Activated naive CD4-positive, alpha-beta T cell (primary cell): Measurements from ENCODE around the gene ATP6V0E1.

Experiments
- DNase-seq, 4 experiments: peaks; one replicate each; lab custom pipeline; 2025; lab: John Stamatoyannopoulos, UW

The ATP6V0E1 gene

DNA sequence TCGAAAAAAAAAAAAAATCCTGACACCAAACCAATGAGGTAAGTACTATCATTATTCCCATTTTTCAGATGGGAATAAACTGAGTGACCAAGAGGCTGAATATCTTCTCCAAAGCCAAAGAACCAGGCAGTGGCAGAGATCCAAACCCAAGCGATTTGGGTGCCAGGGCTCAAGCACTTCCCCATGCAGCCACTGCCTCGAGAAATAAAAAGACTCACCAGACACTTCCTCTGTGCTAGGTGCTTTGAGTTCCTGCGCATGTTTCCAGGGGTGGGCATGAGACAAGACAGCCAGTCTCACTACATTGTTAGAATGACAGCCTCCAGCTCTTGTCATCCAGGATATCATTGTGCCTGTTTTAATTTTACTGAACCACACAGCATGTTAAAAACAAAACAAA is 26.6 kb upstream of the ATP6V0E1 start:
- DNase-seq, result no peak

DNA sequence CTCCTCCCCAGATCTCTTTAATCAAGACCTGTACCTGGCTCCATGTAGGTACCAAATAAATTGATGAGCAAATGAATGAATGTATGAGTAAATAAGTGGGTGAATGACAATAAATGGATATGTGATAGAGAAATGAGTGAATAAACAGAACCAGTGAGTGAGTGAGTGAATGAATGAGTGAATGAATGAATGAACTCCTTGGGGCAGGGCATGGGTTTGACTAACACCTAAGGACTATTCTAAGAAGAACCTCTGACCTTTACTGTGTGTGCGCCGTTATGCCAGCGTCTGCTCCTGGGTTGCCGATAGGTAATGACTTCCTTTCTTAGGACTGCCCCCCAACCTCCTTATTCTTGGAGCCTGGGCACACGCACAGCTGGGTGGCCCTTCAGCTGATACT is 26.1 kb upstream of the ATP6V0E1 start:
- DNase-seq, result no peak

DNA sequence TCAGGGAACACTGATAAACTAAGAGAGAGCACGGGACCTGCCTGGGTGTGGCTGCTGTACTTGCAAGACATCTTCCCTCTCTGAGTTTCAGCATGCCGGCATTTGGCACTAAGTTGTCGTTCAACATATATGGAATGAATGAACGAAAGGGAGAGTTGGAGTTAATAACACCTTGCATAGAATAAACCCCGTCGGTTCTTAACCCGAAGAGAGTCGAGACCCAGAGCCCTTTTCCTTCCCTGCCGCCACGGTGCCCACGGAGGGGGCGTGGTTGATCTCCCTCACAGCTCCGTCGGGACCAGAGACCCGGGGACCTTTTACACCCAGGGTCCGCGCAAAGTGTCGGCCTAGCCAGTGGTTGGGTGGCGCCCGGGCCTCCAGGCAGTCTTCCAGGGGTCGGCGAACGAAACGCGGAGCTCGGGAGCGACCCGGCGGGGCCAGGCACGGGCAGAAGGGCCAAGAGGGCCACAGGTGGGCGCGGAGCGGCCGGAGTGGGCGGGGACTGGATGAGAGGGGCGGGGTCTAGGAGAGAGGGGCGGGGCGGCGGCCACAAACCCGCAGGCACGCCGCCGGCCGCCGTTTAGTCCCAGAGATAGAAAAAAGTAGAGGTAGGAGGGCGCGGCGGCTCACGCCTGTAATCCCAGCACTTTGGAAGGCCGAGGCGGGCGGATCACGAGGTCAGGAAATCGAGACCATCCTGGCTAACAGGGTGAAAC is 25.1 kb upstream of the ATP6V0E1 start:
- DNase-seq, result peak; percentile 21 to 53 (median 49)

DNA sequence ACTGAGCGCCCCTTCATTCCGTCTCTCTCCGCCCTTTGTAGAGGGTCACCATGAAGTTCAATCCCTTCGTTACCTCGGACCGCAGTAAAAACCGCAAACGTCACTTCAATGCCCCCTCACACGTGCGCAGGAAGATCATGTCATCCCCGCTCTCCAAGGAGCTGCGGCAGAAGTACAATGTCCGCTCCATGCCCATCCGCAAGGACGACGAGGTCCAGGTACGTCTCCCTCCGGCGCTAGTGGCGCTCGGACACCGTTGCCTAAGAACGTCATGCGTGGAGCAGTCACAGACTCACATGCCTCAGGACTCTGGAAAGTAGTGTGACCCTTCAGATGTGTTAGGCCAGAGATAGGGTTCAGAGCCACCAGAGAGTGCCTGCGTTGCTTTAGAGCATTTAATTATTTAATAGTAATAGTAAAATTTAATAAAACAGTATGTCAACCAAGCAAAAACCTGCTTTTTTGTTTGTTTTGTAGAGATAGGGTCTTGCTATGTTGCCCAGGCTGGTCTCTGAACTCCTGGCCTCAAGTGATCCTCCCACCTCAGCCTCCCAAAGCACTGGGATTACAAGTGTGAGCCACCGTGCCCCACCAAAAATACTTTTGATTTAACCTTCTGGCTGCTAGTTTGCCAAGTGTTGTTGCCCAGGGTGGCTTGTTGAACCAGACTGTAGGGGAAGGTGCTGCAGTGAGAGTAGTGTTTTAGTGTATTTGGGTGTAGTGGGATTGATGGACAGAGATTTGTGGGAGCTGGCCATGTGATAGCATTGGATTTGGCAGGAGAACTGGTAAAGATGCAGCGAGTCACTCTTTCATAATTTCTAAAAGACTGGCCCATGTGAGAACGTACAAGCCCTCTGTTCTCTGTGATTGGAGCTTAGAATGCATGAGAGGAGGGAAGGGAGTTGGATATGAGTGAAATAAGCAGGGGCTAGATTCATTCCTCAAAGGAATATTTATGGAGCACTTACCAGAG is 23.5 kb upstream of the ATP6V0E1 start:
- DNase-seq, result no peak

DNA sequence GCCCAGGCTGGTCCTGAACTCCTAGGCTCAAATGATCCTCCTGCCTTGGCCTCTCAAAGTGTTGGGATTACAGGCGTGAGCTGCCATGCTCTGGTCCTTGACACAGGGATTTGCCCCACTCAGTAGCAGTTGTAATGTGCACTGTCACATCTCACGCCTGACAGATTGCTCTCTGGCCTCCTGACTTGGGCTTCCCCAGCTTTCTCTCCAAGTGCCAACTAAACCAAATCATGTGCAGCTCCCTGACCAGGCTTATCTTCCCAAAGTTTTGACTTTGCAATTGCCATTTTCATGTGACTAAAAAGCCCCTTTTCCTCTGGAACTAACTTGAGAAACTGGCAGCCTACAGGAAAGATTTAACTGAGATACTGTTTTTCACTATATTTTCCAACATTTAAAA is 13.7 kb upstream of the ATP6V0E1 start:
- no peak for DNase-seq

DNA sequence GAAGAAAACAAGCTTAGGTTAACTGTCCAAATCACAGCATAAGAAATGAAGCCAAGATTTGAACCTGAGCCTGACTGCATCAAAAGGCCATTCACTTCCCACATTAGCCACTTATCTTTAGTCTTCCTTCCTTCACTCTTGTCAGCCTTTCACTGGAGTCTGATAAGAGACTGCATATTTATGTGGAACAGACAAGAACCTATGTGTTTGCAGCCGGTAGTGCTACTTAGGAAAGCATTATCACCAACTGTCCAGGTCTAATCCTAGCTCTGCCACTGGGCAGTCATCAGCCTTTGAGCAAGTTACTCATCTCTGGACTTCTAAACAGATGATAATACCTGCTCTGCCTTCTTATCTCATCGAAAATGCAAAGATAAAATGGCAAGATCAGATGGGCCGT is 12.1 kb upstream of the ATP6V0E1 start:
- no peak for DNase-seq

DNA sequence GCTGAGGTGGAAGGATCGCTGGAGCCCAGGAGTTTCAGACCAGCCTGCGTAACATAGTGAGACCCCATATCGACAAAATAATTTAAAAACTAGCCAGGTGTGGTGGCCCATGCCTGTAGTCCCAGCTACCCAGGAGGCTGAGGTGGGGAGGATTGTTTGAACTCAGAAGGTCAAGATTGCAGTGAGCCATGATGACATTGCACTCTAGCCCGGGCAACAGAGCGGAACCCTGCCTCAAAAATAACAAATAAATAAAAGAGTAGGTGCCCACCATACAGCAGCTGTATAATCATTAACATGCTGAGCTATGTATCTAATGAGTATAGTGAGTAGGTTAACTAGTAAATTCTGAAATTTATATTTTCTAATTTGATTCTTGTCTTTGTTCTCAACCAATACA is 11.0 kb upstream of the ATP6V0E1 start:
- no peak for DNase-seq

DNA sequence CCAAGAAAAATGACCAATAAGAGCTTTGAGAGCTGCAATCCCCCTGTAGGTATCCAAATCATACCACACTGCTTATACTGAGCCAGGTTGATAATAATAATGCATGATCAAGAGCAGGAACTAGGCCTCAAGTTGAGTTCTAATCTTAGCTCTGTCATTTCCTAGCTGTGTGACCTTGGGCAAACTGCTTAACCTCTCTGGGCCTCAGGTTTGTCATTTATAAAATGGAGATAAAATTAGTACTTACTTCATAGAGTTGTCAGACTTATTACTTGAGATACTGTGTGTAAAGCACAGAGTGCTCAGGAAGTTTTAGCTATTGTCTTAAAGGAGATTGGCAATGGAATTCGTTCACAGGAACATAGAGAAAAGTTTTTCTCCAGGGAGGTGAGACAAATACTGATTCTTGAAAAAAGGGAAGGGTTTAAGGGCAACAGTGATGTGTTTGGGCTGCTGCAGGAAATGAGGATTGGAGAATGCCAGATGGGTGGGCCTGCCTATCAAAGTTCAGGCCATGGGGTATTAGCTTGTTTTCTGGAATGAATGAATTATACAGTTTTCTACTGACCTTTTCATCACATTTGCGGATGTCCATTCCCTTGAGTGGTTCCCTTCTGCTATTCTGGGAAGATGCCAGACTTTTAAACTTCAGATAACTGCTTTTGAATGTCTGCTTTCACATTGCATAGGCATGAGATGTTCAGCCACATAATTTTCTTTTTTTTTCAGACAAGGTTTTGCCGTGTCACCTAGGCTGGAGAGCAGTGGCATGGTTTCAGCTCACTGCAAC is 10.2 kb upstream of the ATP6V0E1 start:
- no peak for DNase-seq

DNA sequence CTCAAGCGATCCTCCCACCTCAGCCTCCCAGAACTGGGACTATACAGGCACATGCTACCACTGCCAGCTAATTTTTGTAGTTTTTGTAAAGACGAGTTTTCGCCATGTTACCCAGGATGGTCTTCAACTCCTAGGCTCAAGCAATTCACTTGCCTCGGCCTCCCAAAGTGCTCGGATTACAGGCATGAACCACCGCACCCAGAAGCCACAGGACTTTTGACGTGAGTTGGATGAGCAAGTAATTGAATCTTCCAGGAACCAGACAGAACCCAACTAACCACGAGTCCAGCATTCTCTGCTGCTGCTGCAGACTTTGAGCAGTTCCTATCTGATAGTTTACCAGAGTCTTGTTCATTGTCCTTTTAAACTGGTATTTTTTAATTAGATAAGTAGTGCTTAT is 9.6 kb upstream of the ATP6V0E1 start:
- DNase-seq, result no peak

DNA sequence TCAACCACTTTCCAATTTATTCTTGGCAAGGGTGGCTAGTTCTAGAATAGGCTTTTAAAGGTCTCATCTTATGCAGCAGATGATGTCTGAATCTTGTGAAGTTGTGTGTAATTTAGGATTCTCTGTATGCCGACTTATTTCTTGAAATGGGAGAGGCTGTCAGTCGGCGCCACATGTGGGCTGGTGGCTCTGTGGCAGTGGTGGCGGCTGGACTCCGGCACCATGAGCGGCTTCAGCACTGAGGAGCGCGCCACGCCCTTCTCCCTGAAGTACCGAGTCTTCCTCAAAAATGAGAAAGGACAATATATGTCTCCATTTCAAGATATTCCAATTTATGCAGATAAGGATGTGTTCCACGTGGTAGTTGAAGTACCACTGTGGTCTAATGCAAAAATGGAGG is 8.3 kb upstream of the ATP6V0E1 start:
- no peak for DNase-seq

DNA sequence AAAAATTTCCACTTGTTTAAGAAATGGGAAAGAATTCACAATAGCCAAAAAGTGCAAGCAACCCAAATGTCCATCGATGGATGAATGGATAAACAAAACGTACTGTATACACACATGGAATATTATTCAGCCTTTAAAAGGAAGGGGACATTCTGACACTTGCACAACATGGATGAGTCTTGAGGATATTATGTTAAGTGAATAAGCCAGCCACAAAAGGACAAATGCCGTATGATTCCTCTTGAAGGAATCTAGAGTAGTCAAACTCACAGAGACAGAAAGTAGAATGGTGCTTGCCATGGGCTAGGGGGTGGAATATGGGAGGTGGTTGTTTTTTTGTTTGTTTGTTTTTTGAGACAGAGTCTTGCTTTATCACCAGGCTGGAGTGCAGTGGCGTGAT is 3.8 kb upstream of the ATP6V0E1 start:
- DNase-seq, result no peak

DNA sequence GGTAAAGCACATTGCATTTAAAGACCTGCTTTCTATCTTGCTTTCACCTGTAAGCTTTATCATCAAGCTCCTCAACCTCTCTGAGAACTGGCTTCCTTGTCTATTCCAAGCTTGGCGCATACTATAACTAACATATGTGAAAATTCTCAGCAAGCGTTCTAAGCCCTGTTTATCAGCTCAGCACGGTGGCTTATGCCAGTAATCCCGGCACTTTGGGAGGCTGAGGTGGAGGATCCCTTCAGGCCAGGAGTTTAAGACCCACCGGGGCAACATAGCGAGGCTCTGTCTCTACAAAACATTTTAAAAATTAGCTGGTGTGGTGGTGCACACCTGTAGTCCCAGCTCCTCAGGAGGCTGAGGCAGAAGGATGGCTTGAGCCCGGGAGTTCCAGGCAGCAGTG is 1.6 kb upstream of the ATP6V0E1 start:
- DNase-seq, result no peak

DNA sequence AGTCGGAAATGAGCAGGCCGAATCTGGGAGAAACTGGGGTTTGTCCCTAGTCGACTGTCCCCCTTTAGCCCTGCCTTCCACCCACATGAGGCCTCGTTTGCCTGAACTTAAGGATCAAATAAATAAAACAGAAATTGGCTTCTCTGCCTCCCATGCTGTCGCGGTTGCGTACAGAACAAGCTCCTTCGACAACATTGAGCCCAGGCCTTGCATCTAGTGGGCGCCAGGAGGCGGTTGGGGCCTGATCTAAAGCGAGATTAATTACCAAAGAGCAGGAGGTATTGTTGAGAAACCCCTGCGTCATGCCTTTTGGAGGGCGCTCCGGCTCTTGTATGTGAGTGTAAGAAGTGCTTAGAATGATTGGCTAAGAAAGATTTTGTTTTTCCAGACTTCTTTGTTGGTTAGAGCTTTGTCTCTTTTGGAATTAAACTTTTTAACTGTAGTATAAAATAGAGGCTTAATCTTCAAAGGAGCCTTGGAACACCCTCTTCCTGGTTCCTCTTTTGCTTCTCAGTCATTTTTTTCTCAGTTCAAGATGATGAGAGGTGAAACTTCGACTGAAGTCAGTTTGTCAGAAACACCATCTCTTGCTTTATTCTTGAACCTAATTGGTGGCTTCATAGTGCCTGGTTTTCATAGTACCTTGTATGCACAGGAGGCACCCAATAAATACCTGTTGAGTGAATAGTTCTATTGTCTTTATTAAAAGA is 828 bp downstream of the ATP6V0E1 start:
- DNase-seq, result peak; percentile 24 to 64 (median 34)

DNA sequence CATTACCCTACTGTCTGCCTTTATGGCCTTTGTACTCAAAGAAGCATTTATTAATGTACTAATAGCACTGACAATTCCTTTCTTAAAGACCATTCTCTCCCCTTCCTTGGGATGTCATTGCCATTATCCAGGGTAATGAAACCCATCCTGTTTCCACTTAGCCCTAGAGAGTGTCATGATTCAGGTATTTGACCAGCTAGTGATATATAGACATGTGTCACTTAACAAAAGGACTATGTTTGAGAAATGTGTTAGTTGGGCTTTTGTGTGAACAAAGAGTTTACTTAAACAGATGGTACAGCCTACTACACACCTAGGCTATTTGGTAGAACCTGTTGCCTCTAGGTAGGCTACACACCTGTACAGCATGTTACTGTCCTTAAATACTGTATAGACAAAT is 2.0 kb downstream of the ATP6V0E1 start:
- no peak for DNase-seq

DNA sequence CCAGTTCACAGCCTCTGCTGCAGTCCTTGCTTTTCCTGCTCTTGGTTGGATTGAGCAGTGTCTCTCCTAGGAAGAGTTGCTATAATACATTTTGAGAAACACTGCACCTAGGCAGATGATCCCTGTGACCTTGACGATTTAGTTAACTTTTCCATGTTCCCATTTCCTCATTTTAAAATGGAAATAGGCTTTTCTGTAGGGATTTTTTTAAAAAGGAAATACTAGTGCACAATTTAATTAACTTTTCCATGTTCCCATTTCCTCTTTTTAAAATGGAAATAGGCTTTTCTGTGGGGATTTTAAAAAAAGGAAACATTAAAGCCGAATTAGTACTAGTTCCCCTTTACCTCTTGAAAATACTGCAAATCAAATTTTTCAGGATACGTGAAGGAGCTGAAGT is 4.7 kb downstream of the ATP6V0E1 start:
- no peak for DNase-seq

DNA sequence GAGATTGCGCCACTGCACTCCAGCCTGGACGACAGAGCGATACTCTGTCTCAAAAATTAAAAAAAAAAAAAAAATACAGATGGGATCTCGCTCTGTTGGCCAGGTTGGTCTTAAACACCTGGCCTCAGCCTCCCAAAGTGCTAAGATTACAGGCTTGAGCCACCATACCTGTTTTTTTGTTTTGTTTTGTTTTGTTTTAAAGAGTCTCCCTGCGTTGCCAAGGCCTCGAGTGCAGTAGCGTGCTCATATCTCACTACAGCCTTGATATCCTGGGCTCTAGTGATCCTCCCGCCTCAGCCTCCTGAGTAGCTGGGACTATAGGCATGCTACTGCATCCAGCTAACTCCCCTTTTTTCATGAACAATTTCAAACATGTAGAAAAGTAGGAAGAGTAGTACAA is 7.2 kb downstream of the ATP6V0E1 start:
- no peak for DNase-seq

DNA sequence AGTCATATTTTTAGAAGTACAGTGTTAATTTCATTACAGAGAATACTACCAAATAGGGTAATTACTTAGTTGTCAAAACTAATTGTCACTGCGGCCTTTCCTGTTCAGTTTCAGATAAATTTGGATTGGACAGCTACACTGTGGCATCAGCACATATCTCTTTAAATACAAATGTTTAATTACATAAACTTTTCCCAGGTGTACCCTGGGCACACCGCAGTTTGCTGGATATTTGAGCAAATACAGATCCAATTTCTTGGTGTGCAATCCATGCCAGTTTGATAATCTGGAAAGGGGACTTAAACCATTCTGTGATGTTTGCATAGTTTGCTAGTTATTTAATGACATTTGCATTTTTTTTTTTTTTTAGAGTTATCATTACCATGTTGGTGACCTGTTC is 10.8 kb downstream of the ATP6V0E1 start:
- no peak for DNase-seq

DNA sequence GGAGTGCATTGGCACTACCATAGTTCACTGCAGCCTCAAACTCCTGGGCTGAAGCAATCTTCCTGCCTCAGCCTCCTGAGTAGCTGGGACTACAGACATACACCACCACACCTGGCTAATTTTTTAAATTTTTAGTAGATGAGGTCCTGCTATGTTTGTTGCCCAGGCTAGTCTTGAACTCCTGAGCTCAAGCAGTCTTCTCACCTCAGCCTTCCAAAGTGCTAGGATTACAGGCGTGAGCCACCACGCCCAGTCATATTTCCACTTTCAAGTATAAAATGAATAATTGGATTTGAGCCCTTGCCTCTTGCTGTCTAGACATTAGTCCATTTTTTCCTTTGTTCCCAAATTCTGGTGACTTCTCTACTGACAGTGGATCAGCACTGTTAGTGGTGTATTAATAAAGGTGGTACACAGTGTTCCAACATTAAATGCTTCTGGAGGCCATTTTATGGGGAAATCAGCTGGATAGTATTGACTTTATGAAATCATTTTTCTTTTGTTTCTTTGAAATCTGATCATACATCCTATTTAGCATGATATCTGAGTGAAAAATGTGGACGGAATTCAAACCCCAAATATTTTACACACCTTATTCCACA is 15.9 kb downstream of the ATP6V0E1 start:
- DNase-seq, result no peak

DNA sequence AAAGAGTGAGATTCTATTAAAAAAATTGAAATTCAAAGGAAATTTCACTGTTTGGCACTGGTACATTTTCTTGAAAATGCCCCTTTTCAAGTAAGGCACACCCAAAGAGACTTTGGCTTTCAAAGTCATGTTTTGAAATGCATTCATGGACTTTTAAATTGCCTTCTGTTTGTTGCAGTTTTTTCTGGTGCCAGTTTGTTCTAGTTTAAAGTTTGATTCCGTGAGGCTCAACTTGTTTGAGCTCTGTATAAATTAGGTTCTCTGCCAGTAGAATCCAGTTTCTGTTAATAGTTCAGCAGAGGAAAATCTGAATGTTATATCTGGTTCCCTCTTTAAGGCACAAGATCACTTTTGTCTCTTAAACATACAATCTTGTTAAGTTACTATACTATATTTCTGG is 16.4 kb downstream of the ATP6V0E1 start:
- DNase-seq, result no peak

DNA sequence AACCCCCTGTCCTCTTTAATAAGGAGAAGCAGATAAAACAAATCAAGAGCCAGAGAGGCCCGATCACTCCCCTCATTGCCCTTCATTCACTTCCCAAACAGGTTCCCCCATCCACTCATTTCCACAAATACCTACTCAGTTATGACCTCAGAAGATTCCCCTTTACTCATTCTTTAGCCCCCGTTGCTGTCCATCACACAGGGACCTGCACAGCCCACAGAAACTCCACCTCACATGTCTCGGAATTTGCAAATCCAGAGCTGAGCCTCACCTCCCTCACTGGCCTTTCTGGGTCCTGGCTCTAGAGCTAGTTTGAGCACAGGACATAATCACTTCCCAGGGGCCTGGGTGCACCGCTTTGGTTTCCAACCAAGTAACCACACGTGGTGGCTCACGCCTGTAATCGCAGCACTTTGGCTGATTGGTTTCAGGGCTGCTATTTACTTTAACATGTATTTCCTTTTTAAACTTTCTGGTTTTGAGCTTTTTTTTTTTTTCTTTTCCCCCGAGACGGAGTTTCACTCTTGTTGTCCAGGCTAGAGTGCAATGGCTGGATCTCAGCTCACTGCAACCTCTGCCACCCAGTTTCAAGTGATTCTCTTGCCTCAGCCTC is 17.8 kb downstream of the ATP6V0E1 start:
- no peak for DNase-seq

DNA sequence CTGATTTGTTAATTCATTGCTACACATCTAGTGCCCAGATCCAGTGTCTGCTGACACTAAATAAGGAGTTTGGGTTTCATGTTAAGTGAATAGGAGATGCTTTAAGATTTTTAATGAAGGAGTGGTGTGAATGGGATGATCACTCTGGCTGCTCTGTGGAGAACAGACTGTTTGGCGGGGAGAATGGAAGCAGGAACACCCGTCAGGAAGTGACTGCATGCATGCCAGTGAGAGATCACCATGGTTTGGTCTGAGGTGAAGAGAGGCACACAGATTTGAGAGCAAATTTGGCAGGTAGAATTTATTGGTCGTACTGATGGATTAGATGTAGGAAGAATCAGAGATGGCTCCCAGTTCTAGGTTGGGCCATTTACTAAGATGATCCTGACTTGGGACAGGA is 19.8 kb downstream of the ATP6V0E1 start:
- no peak for DNase-seq
